H9 (cell line): ENCODE results near the gene GRID2. TPM values are rescaled to one million over a fixed set of nuclear protein-coding genes. Genes with fewer than 3 reads are reported as not detected.

Source experiments
- DNase-seq: peaks from one replicate; pipeline ENCODE4 v3.0.0-alpha.2; 2017
- H2AFZ ChIP-seq: one replicate; pipeline ENCODE4 v1.6.1; 2013; ENCODE audit warnings: mild to moderate bottlenecking, low read length, control low read depth, moderate library complexity
- H2AK5ac ChIP-seq: 2 replicates; pipeline ENCODE4 v1.6.1; 2013; ENCODE audit warnings: low read length, control low read depth, mixed read lengths; ENCODE audit not compliant: insufficient read length
- H2BK120ac ChIP-seq: one replicate; pipeline ENCODE4 v1.6.1; 2013; ENCODE audit warnings: low read depth, mild to moderate bottlenecking, low read length, control low read depth, inconsistent platforms; ENCODE audit not compliant: poor library complexity, severe bottlenecking
- H2BK12ac ChIP-seq: 2 replicates; pipeline ENCODE4 v1.6.1; 2013; ENCODE audit warnings: low read length, control low read depth, mixed read lengths, low read depth; ENCODE audit not compliant: insufficient read length
- H2BK15ac ChIP-seq: 2 replicates; pipeline ENCODE4 v1.6.1; 2013; ENCODE audit warnings: low read depth, low read length, control low read depth
- H2BK20ac ChIP-seq: one replicate; pipeline ENCODE4 v1.6.1; 2013; ENCODE audit warnings: low read depth, mild to moderate bottlenecking, low read length, control low read depth, inconsistent platforms; ENCODE audit not compliant: poor library complexity, severe bottlenecking
- H2BK5ac ChIP-seq: 2 replicates; pipeline ENCODE4 v1.6.1; 2013; ENCODE audit warnings: low read length, control low read depth, mixed read lengths; ENCODE audit not compliant: insufficient read length
- H3K14ac ChIP-seq: 2 replicates; pipeline ENCODE4 v1.6.1; 2013; ENCODE audit warnings: low read length, control low read depth; ENCODE audit not compliant: insufficient read depth
- H3K18ac ChIP-seq: 2 replicates; pipeline ENCODE4 v1.6.1; 2013; ENCODE audit warnings: low read depth, mild to moderate bottlenecking, mixed read lengths, low read length, control low read depth; ENCODE audit not compliant: insufficient read length
- H3K23ac ChIP-seq: 2 replicates; pipeline ENCODE4 v1.6.1; 2013; ENCODE audit warnings: low read length, control low read depth, mixed read lengths, low read depth; ENCODE audit not compliant: insufficient read length
- H3K23me2 ChIP-seq: 2 replicates; pipeline ENCODE4 v1.6.1; 2013; ENCODE audit warnings: low read depth, mild to moderate bottlenecking, mixed read lengths, low read length, control low read depth; ENCODE audit not compliant: insufficient read length, poor library complexity, severe bottlenecking
- H3K27ac ChIP-seq: 2 replicates; pipeline ENCODE4 v1.5.1; 2013; ENCODE audit warnings: low read length, control low read depth, mixed read lengths, low read depth; ENCODE audit not compliant: insufficient read length
- H3K27me3 ChIP-seq: 2 replicates; pipeline ENCODE4 v1.6.1; 2013; ENCODE audit warnings: low read length, control low read depth, inconsistent platforms; ENCODE audit not compliant: insufficient read depth
- H3K4ac ChIP-seq: 2 replicates; pipeline ENCODE4 v1.6.1; 2013; ENCODE audit warnings: low read depth, mild to moderate bottlenecking, control low read depth, inconsistent platforms, low read length, moderate library complexity
- H3K4me1 ChIP-seq: 2 replicates; pipeline ENCODE4 v1.6.1; 2013; ENCODE audit warnings: low read length, control low read depth, inconsistent platforms; ENCODE audit not compliant: insufficient read depth
- H3K4me2 ChIP-seq: 2 replicates; pipeline ENCODE4 v1.6.1; 2013; ENCODE audit warnings: low read length, control low read depth, mixed read lengths; ENCODE audit not compliant: insufficient read length, insufficient read depth
- H3K56ac ChIP-seq: 2 replicates; pipeline ENCODE4 v1.6.1; 2013; ENCODE audit warnings: low read depth, mild to moderate bottlenecking, mixed read lengths, low read length, control low read depth; ENCODE audit not compliant: insufficient read length
- H3K79me1 ChIP-seq: 2 replicates; pipeline ENCODE4 v1.6.1; 2013; ENCODE audit warnings: low read depth, mild to moderate bottlenecking, moderate library complexity, low read length, control low read depth, inconsistent platforms; ENCODE audit not compliant: insufficient read depth, poor library complexity, severe bottlenecking
- H3K79me2 ChIP-seq: 2 replicates; pipeline ENCODE4 v1.6.1; 2013; ENCODE audit warnings: low read length, control low read depth, inconsistent platforms; ENCODE audit not compliant: insufficient read depth
- H3K9ac ChIP-seq: 2 replicates; pipeline ENCODE4 v1.6.1; 2013; ENCODE audit warnings: low read length, control low read depth, mixed read lengths; ENCODE audit not compliant: insufficient read length; ENCODE audit errors: extremely low read depth
- H3K9me3 ChIP-seq: one replicate; pipeline ENCODE4 v1.6.1; 2013; ENCODE audit warnings: low read depth, low read length, inconsistent platforms; ENCODE audit not compliant: control insufficient read depth
- H3T11ph ChIP-seq: one replicate; pipeline ENCODE4 v1.6.1; 2013; ENCODE audit warnings: mild to moderate bottlenecking, low read length, control low read depth, inconsistent platforms
- H4K20me1 ChIP-seq: one replicate; pipeline ENCODE4 v1.6.1; 2013; ENCODE audit not compliant: control insufficient read depth, insufficient read length, insufficient read depth
- H4K5ac ChIP-seq: 2 replicates; pipeline ENCODE4 v1.6.1; 2013; ENCODE audit warnings: low read depth, mild to moderate bottlenecking, mixed read lengths, low read length, control low read depth; ENCODE audit not compliant: insufficient read length
- H4K8ac ChIP-seq: replicated peaks from 2 replicates; pipeline ENCODE4 v1.6.1; 2013; ENCODE audit warnings: low read length, control low read depth, mixed read lengths, low read depth; ENCODE audit not compliant: insufficient read length
- H4K91ac ChIP-seq: 2 replicates; pipeline ENCODE4 v1.6.1; 2013; ENCODE audit warnings: low read depth, mild to moderate bottlenecking, moderate library complexity, mixed read lengths, low read length, control low read depth; ENCODE audit not compliant: insufficient read length
- H3K27ac Mint-ChIP-seq, 3 experiments: 2 replicates in 2 of 3; 3 replicates in 1 of 3; pipeline ENCODE4 v1.8.0; 2020 to 2021; ENCODE audit warnings: mixed read lengths in 3 of 3, mild to moderate bottlenecking in 1 of 3, moderate library complexity in 1 of 3
- H3K27me3 Mint-ChIP-seq: 2 replicates; pipeline ENCODE4 v1.8.0; 2021; ENCODE audit warnings: low read depth, mild to moderate bottlenecking, moderate library complexity, mixed read lengths
- H3K36me3 Mint-ChIP-seq, 3 experiments: 2 replicates in 2 of 3; 3 replicates in 1 of 3; pipeline ENCODE4 v1.8.0; 2020 to 2021; ENCODE audit warnings: low read depth in 3 of 3, mixed read lengths in 3 of 3; ENCODE audit not compliant: insufficient read depth in 1 of 3
- H3K4me1 Mint-ChIP-seq, 2 experiments: 2 replicates each; pipeline ENCODE4 v1.8.0; 2020; ENCODE audit warnings: mixed read lengths in 2 of 2
- H3K4me3 Mint-ChIP-seq, 2 experiments: 2 replicates in 1 of 2; 3 replicates in 1 of 2; pipeline ENCODE4 v1.8.0; 2020 to 2021; ENCODE audit warnings: mild to moderate bottlenecking in 2 of 2, mixed read lengths in 2 of 2, moderate library complexity in 1 of 2
- H3K9me3 Mint-ChIP-seq, 2 experiments: 2 replicates in 1 of 2; 3 replicates in 1 of 2; pipeline ENCODE4 v1.8.0; 2020; ENCODE audit warnings: mild to moderate bottlenecking in 2 of 2, mixed read lengths in 2 of 2, moderate library complexity in 1 of 2
- WGBS: extraction: QIAGEN DNeasy Blood & Tissue Kit; methylation state at CpG from one replicate; pipeline ENCODE4 v1.1.7; 2013; ENCODE audit warnings: missing lambda C conversion rate, low lambda C conversion rate, mixed read lengths; ENCODE audit not compliant: insufficient read length; ENCODE audit errors: extremely low coverage; 5-methylcytosine and 5-hydroxymethylcytosine counted together
- total RNA-seq: library from RNA; stranded (reverse); gene quantifications from 2 replicates; pipeline ENCODE4 v1.2.1, GENCODE V29; 2021
- TF ChIP-seq, protein P1 (sequence below): fragments of 200-600 bp; sonication (generic); conservative IDR thresholded peaks from 3 replicates; pipeline ENCODE4 v1.8.0; 2021; ENCODE audit warnings: antibody characterized with exemption, mild to moderate bottlenecking

Gene GRID2
- total RNA-seq, 1 experiment from 2014 or later = 21.8 TPM

DNA sequence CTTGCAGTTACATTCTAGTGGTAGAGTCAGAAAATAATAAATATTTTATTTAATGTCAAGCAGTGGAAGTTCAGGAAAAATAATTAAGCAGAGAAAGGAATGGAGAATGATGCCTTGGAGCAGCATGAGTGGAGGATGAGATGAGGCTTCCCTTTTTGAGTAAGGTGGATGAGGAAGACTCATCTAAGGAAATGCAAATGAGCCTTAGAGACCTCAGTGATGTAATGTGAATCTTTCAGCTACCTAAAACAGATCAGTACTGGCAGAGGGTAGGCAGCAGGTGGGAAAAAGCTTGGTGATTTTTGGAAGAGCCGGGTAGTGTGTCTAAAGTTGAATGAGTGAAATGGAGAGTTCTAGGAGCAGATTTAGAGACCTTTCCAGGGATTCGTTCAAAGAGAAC, 118.2 kb downstream of the GRID2 start:
- no peak overlapping the region for H3K56ac ChIP-seq
- H3K27ac ChIP-seq = no peak overlapping the region
- 0 out of 2 replicates have a peak, but pooled peaks cover 1% of the 10 kb centered on the region for H3K79me2 ChIP-seq
- no peaks in the 10 kb centered on the region for H3K27me3 ChIP-seq
- H3K4me1 ChIP-seq = no peaks in the 10 kb centered on the region; the same call in 1 of the 2 replicates
- H3K4me3 Mint-ChIP-seq = peak overlapping the region in 1 of 2 experiments; percentile 2; a peak in 2 of 5 replicates
- no peak overlapping the region for H2BK5ac ChIP-seq
- no peak overlapping the region for H3T11ph ChIP-seq
- H3K36me3 Mint-ChIP-seq = no peaks in the 10 kb centered on the region
- no peaks in the 10 kb centered on the region for H3K9me3 Mint-ChIP-seq
- H3K27me3 Mint-ChIP-seq = peaks cover 6% of the 10 kb centered on the region; the same call in 1 of the 2 replicates
- H3K79me1 ChIP-seq = no peaks in the 10 kb centered on the region
- no peak overlapping the region for H2BK15ac ChIP-seq
- H2BK20ac ChIP-seq = no peak overlapping the region
- H2BK12ac ChIP-seq = no peak overlapping the region
- no peak overlapping the region for H4K5ac ChIP-seq
- TF ChIP-seq, protein P1, sequence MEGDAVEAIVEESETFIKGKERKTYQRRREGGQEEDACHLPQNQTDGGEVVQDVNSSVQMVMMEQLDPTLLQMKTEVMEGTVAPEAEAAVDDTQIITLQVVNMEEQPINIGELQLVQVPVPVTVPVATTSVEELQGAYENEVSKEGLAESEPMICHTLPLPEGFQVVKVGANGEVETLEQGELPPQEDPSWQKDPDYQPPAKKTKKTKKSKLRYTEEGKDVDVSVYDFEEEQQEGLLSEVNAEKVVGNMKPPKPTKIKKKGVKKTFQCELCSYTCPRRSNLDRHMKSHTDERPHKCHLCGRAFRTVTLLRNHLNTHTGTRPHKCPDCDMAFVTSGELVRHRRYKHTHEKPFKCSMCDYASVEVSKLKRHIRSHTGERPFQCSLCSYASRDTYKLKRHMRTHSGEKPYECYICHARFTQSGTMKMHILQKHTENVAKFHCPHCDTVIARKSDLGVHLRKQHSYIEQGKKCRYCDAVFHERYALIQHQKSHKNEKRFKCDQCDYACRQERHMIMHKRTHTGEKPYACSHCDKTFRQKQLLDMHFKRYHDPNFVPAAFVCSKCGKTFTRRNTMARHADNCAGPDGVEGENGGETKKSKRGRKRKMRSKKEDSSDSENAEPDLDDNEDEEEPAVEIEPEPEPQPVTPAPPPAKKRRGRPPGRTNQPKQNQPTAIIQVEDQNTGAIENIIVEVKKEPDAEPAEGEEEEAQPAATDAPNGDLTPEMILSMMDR = no peak
- H3K4me2 ChIP-seq = no peak overlapping the region
- H4K20me1 ChIP-seq = no peaks in the 10 kb centered on the region
- DNase-seq = no peak
- H3K9me3 ChIP-seq = no peaks in the 10 kb centered on the region
- no peak overlapping the region for H3K14ac ChIP-seq
- no peak overlapping the region for H4K8ac ChIP-seq
- H2BK120ac ChIP-seq = no peak overlapping the region
- no peak overlapping the region for H4K91ac ChIP-seq
- no peak overlapping the region for H3K23ac ChIP-seq
- H3K27ac Mint-ChIP-seq = peak overlapping the region in 1 of 3 experiments; percentile 9; a peak in 1 of 7 replicates
- H3K9ac ChIP-seq = no peak overlapping the region
- no CpG with 5 or more reads among the region's 2 CpGs for WGBS
- no peak overlapping the region for H3K18ac ChIP-seq
- H3K23me2 ChIP-seq = no peaks in the 10 kb centered on the region
- no peak overlapping the region for H2AK5ac ChIP-seq
- H3K4ac ChIP-seq = no peak overlapping the region
- H3K4me1 Mint-ChIP-seq = peaks cover 25 to 27% of the 10 kb centered on the region in 2 experiments
- no peak overlapping the region for H2AFZ ChIP-seq
